ENCODE data around the gene CLCN5.

DNA sequence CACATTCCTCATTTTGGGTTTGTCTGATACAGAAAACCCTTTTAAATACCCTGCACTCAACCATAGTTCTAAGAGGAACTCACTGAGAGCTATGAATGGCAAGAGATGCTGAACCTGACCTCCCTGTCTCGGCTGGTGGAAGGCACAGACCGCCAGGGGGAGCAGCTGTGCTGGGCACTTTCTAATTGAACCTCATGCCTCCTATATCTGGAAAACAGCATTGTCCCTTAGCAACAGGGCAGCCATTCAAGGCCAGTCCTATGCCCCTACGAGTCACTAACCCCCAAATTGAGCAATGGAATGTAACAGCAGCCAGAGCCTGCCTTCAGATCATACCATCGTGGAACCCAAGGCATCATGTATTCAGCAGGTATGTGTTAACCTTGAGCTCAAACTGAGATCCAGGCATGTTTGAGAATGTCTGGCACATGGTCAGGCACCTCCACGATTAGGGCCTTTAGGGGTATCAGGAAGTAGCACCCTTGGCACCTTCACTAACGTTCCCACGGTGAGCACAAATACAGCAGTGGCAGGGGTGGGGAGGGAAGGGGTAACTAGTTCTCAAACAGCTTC lies 38.0 kb upstream of the CLCN5 start:
- TF ChIP-seq RFX3 (CRISPR knock-in tag; IDR thresholded peaks at IDR 0.05) (no peak), GLI4 (CRISPR knock-in tag; IDR thresholded peaks at IDR 0.05; ENCODE audit: borderline replicate concordance) (no peak), RBM39 (IDR thresholded peaks at IDR 0.05; ENCODE audit: low read depth, low read length, poor library complexity, severe bottlenecking) (no peak)
